HL-60 (cell line): Measurements from ENCODE around the gene TRERF1.

Experiments
- DNase-seq, 2 experiments: peaks; one replicate each; pipeline ENCODE4 v3.0.0-alpha.2; 2010 to 2020; ENCODE audit warnings: low read depth in 1 of 2, low spot score in 1 of 2
- H3K27ac ChIP-seq: fragments of 250-450 bp; sonication (Bioruptor Pico); replicated peaks from 2 replicates; pipeline ENCODE4 v1.5.1; 2020; ENCODE audit warnings: mild to moderate bottlenecking, moderate library complexity
- H3K27me3 ChIP-seq: fragments of 250-450 bp; sonication (Bioruptor Pico); 2 replicates; pipeline ENCODE4 v1.5.1; 2021; ENCODE audit warnings: mild to moderate bottlenecking, moderate library complexity; ENCODE audit not compliant: insufficient read depth, poor library complexity, severe bottlenecking
- H3K4me3 ChIP-seq: replicated peaks from 2 replicates; pipeline ENCODE4 v1.5.1; 2011; ENCODE audit warnings: mild to moderate bottlenecking, control low read depth, low read length; ENCODE audit not compliant: insufficient read depth
- CTCF ChIP-seq: IDR thresholded peaks from one replicate; pipeline ENCODE4 v1.5.1; 2011; ENCODE audit warnings: low read length, control low read depth, inconsistent platforms; ENCODE audit not compliant: insufficient read depth
- GABPA ChIP-seq: IDR thresholded peaks from 2 replicates; pipeline ENCODE4 v1.6.1; 2012; ENCODE audit warnings: low read depth
- POLR2AphosphoS5 ChIP-seq: IDR thresholded peaks from 2 replicates; pipeline ENCODE4 v1.6.1; 2012; ENCODE audit warnings: low read depth
- REST ChIP-seq: IDR thresholded peaks from 2 replicates; pipeline ENCODE4 v1.6.1; 2012; ENCODE audit warnings: low read depth; ENCODE audit not compliant: insufficient replicate concordance
- SPI1 ChIP-seq: IDR thresholded peaks from 2 replicates; pipeline ENCODE4 v1.6.1; 2012; ENCODE audit warnings: low read depth, mild to moderate bottlenecking, borderline replicate concordance

Gene TRERF1

GRCh38 chr6:42420741-42421140 lies 31.0 kb downstream of the TRERF1 start:
- Histone ChIP-seq H3K27me3 (no peaks in the 10 kb centered on the region), H3K4me3 (no peak overlapping the region), H3K27ac (no peak overlapping the region)
- TF ChIP-seq POLR2AphosphoS5 (no peak), CTCF (no peak), SPI1 (no peak), GABPA (no peak), REST (no peak)
- no peak for DNase-seq

GRCh38 chr6:42419490-42420280 lies 32.0 kb downstream of the TRERF1 start:
- no peak overlapping the region for H3K27ac ChIP-seq
- TF ChIP-seq CTCF: no peak
- DNase-seq: no peak
- no peak overlapping the region for H3K4me3 ChIP-seq
- H3K27me3 ChIP-seq: no peaks in the 10 kb centered on the region

- Histone ChIP-seq H3K27ac (no peak overlapping the region), H3K27me3 (no peaks in the 10 kb centered on the region), H3K4me3 (no peak overlapping the region)
- no peak for DNase-seq
- TF ChIP-seq REST (no peak), SPI1 (no peak), POLR2AphosphoS5 (no peak), CTCF (no peak), GABPA (no peak)
Measured at GRCh38 chr6:42418724-42419123, 33.0 kb downstream of the TRERF1 start.

GRCh38 chr6:42417641-42418112 lies 34.0 kb downstream of the TRERF1 start:
- no peak for TF ChIP-seq GABPA
- TF ChIP-seq CTCF: no peak
- no peak for TF ChIP-seq POLR2AphosphoS5

More at GRCh38 chr6:42417641-42418112, 34.0 kb downstream of the TRERF1 start:
- Histone ChIP-seq H3K4me3 (no peak overlapping the region), H3K27ac (no peak overlapping the region), H3K27me3 (no peaks in the 10 kb centered on the region)
- no peak for DNase-seq
